D341Med (cell line): ENCODE measurements around the gene DEGS2.

Experiments used
- DNase-seq: peaks from one replicate; pipeline ENCODE4 v3.0.0; 2012; ENCODE audit warnings: low spot score

Gene DEGS2

DNA sequence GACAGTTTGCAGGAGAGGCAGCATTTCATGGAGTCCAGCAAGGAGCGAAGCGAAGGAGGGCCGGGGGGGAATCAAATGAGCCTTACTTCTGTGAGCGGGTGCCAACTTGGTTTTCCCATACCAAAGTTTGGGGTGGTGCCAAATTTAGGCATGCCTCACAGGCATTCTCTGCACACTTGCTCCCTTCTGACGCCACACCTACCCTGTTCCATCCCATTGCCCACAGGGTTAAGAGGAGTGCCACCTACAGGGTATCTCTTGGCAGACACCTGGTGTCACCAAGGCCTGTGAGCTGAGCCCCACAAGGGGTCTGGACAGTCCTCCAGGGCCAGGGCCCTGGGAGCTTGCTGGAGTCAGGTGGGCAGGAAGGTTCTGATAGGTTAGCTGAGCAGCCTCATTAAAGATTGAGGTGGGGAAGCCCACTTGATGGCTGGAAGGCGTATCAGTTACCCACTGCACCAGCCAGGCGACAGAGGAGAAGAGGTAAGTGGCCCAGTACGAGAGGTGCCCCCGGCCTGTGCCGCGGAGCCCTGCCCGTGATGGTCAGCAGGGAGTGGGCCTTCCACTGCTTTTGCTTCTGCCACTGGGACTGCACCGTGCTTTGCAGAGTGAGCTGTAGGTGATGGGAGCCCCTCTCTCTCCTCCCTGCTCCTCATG is 45.2 kb downstream of the DEGS2 start:
- no peak for DNase-seq

DNA sequence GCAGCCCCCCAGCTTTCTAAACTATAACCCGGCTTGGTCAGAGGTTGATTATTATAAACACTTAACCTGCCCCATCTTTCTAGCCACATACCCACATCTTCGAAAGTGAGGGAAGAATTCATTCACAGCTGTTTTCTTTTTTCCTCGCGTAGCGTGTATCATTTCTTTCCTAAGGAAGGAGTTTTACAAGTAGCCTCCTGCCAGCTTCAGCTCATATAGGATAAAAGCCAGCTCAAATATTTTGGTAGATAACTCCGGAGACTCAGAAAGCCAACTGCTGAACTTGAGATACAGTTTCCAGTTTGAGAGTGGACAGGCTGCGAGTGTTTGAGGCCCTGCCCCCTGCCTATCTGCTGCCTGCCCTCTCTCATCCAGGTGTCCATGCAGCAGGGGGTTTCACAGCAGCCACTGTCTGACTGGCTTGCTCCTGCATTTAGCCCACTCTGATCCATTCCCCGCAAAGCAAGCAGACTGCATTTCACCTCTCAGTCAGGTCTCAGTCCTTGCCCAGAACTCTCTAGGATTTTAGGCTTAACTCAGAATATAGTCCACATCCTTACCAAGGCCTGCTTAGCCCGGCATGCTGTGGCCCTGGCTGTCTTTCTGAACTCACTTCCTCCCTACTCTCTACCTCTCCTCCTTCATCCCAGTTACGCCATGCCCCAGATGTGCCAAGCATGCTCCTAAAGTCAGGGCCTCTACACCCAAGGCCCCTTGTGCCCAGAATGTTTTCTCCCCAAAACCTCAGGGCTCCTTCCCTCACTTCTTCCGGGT is 47.3 kb downstream of the DEGS2 start:
- DNase-seq = no peak

DNA sequence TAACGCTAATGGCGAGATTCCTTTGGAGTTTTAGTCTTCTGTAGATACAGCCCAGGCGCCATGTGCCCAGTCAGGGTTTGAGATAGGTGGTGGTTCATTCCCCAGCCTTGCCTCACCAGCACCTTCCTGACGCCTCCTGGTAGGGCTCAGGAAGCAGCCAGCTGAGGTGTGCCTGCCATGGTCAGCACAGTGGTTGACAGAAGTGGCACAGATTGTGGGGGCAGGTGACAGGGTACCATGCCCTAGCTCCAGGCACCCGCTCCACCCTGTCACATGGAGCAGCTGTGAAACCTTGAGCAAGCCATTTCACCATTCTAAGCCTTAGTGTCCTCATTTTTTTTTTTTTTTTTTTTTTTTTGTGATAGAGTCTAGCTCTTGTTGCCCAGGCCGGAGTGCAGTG is 48.6 kb downstream of the DEGS2 start:
- DNase-seq = no peak

DNA sequence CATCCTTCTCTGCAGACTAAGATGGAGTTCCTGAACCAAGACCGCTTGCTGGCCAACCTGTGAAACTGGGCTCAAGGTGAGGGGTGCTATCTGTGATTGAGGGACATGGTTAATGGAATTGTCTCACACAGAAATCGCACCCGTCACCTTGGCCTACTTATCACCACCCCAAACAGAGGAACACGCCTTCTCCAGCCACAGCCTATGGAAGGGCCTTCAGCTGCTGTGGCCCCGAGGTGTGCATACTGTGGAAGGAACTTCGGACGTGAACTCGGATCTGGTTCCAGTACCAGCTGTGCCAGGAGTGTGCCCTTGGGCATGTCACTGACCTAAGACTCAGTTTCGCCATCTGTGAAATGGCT is 49.9 kb downstream of the DEGS2 start:
- DNase-seq = no peak

DNA sequence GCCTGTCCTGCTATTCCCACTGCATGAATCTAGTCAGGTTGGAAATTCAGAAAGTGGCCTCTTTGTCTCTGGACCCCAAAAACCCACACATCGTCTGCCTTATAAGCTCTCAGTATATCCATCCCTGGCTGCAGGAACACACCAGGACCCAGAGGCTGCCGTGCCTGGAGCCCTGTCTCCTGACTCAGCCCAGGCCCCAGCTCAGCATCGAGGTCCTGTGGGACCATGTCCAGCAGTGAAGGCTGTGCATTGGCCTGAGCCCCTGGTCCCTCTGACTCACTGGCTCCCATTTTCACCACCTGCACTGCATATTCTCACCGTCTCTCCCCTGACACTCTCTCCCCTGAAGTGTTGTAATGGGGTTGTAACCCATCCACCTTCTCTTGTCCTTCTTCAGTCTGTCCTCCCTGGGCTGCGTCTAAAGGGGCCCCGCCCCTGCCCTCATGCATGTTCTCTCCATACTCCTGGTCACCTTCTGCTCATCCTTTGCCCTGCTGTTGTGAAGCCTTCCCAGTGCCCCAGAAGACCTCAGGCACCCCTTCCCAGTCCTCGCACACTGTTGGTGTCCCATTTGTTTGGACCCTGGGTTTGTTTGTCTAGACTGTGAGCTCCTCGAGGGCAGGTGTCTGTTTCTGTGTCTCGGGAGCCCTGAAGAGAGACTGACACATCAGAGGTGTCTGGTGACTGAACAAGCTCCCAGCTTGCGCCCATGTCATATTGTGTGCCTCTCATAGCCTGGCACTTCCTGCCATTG is 50.4 kb downstream of the DEGS2 start:
- DNase-seq = no peak

DNA sequence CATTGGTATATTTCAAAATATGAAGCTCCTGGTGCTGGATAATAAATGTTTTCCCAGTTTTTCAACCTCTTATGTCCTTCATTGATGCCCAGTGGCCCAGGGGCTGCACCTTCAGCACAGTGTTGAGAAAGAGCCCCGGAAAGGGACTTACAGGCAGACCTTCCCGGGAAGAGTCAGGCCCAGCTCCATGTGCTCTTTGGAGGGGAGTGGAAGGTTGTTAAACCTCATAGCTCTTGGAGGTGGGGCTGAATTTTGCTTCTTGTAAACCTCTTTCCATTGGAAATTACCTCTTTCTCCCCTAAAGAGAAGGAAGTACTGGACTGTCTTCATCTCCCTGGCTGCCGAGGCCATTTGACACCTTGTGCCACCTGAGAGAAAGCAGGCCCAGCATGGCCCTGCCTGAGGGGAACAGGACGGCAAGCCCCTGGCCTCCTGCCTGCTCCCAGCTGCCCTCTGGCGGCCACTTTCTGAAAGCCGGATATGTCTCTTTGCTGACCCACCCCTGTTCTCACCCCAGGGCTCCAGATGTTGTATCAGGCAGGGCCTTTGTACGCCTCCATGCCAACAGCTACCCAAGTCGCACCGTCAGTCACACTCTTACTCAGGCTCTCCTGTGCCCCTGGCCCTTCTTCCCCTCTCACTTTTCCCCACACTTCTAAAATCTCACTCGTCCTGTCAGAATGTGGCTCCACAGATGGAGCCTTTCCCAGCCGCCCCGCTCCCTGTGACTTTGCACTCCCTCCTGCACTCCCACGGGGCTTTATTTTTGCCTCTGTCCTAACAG is 51.2 kb downstream of the DEGS2 start:
- DNase-seq = peak; percentile 92

DNA sequence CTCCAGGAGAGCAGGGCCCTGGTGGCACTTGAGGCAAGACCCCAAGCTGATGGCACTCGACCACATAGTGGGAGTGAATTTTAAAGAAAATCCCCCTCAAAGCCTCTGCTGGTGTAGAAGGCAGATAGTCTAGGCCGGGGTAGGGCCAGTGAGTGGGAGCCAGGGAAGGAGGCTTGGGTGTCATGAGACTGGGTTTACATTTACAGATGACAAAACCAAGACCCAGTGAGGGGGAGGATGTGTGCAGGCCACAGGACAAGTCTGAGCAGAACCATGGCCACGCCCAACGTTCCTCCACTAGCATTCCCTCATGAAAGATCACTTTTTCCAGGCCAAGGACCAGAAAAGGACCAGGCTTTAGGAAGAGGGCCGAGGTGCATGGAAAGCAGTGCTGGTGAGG is 52.2 kb downstream of the DEGS2 start:
- no peak for DNase-seq

DNA sequence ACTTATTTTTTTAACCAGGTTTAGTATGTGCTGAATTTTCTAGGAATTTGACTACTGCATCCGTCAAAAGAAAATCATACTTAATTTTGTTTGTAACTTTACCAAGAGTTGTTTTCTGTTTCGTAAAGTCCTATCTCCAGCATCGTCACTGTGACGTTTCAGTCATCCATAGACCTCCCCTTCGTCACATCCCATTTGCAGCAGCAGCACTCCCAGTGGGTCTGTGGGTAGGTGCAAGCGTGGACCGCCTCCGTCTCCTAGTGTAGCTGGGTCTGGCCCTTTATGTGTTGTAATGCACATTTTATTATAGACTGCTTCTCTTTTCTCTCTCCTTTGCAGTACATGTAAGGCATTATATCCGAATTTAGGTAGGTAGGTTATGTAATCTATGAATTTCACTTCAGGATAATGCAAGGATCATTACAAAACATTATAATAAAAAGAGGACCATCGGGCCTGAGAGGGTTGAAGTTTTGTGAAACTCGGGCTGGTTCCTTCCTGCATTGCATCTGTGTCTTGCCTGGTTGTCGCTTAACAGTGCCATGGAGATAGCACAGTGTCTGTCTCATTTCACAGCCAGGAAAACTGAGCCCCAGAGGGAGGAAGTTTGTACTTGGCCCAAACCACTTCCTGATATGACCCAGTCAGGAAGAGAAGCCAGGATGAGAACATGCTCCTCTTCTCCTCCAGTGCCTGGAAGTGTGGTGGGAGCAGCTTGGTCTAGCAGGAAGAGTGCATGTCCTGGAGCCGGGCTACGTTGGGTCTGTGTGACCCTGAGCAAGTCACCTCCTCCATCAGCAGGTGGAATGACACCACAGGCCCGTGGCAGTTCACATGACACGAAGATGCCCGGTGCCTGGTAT is 53.0 kb downstream of the DEGS2 start:
- DNase-seq = no peak

DNA sequence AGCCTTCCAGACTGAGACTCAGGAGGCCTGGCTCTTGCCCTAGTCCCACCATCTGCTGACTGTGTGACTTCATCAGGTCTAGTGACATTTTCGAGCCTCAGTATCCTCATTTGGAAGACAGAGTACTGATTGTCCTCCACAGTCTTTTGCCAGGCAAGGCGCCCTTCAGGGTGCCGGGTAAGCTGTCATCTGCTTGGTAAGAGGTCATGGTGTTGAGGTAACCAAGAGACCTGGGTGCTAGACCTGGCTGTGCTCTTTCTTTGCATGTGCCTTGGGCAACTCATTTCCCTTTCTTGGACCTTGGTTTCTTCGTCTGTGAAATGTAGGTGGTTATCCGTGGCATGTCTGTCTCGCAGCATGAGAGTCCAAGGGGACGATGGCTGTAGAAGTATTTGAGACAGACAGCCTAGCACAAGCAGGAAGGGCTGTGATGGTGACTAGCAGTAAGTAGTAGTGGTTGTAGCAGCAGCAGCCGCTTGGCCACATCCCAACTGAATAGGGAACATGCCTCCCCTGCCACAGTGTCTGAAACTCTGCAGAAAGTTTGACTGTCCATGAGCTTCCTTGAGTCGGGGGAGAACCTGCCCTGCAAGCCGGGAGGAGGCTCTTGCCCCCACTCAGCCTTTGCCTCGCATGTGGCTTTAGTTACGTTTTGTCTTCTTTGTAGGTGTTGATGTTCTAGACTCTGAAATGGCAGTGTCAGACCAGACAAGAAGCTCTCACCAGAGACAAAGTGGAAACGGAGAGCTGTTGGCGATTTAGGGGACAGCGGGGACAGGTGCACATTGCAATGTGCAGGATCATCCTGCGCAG is 53.9 kb downstream of the DEGS2 start:
- DNase-seq = no peak

DNA sequence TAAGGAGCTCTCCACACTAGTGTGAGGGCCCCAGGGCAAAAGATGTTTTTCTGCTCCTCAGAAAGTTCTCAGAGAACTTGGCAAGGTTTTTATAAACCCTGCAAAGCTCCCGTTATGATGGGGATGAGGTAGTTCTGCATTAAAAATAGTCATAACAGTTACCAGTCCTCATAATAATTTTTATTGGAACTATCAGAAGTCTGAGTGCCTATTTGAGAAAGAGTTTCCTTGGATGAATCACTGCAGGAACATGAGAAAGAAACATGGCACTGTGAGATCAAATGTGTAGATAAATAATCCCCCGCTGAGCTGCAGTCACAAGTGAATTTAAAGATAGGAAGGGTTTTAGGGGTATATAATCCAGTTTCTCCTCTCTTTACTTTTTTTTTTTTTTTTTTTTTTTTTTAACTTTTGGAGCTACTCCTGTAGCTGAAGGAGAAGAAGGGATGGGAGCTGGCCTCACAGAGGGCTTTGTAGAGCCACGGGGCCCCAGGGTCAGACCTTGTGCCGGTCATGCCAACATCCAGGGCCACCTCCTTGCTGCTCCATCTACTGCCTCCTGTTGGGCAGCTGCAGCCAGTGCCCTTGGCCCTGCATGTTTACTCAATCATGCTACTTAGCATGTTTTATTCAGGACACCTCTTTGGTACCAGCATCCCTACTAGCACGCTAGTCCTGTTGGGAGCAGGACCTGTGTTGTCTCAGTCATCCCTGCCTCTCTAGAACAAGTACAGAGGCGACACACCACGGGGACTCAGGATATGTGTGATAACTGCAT is 54.7 kb downstream of the DEGS2 start:
- no peak for DNase-seq

DNA sequence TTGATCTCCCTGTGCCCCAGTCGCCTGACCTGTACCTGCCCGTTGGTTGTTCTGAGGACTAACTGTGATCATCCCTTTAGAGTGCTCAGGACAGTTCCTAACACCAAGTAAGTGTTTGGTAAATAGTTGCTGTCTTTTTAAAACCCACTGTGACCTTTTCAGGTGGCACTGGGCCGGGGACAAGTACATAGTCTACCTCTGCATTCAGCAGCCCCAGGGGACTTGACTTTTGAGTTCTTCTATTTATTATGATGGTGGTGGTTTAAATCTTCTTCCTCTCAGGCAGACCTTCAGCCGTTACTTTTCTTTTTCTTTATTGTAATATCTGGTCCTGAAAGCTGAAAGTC is 55.5 kb downstream of the DEGS2 start:
- no peak for DNase-seq

DNA sequence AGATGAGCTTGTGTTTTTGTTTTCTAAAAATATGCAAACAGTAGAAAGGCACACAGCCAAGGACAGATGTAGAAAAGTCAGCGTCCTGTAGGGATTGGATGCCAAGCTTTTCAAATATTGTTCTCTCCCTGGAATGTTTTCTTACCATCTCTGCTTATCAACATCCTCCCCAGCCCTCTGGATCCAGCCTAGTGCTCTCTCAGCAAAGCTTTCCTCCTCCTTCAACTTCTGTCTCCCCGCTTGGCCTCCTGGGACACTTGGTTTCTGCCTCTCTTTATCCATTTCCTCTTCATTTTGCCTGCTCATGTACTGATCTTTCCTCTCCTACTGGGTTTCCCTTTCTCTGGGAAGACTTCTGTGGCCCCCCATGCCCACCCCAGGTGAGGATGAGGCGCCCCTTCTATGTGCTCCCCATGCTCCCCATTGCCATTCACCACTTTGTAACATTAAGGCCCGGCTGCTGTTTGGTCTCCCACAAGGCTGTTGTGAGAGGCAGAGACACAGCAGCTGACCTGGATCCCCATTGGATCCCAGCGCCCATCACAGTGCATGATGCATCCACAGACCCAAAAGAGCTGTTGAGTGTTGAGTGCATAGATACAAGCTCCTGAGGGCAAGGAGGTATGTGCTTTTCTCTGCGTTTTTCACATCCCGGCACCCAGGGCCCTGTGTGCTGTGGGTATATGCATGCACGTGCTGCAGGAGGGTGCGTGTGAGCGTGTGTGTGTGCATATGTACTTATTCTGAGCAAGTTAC is 56.0 kb downstream of the DEGS2 start:
- DNase-seq = no peak

DNA sequence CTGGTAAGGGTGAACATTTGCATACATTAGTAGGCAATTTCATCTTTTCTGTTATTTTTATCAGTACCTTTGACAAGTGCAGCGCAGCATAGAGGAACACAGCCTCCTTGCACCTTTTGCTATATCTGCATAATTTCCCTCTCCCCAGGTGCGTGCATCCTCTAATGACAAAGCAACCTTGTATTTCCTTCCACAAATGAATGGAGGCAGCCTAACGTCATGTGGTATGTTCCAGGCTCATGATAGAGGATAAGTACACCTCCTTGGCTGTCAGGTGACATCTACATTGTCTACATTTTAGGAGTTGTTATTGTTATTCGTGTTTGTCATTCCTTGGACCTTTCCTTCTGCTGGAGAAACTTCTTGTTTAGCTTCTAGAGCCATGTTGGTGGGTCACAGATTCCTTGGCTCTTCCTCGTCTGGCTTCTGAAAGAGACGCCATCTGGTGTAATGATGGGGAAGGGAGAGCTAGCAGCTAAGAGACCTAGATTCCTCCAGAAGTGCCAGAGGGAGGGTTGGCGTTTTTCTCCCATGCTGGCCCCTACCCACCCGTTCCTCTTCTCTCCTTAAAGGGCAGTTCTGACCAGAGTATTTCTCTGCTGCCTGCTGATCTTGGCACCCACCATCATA is 57.2 kb downstream of the DEGS2 start:
- no peak for DNase-seq

DNA sequence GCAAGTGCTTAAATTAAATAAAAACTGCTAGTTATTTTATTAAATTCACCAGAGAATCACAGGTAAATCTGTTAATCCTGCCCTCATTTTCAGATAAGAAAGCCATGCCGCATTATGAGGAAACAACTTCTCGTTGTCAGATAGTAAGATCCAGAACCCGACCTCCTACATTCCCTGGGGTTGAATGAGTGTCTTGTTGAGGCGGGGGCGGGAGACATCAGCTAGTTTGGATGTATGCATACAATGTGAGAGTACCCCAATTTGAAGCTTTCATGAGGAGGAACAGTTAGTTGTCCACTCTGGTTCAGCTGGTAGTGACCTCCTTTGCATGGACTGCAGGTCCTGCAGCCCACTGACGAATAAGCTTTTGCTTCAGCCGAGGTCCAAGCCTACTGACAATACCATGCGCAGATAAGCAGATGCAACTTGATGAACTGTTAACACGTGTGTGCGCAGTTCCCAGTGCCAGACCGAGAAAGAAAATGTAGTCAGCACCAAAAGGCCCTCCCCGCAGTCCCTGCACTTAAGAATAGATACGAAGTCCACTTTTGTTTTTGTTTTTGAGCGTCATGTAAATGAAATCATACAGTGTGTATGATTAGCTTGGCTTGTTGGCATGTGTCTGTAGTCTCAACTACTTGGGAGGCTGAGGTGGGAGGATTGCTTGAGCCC is 59.3 kb downstream of the DEGS2 start:
- no peak for DNase-seq

DNA sequence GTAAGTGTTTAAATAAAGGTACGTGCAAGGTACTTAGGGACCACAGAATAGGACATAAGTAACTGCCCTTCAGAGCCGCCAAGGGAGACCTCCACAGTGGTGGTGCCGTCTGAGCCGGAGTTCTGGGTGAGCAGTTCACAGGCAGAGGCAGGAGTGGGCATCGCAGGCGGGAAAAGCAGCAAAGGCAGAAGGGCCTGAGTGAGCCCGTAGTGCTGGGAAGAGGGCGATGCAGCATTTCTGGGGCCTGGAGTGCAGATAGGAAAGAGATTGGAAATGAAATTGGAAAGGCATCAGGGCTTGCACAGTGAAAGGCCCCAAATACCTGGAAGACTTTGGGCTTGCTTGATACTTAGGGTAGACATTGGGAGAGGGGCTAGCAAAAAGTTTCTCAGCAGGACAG is 61.3 kb downstream of the DEGS2 start:
- no peak for DNase-seq

DNA sequence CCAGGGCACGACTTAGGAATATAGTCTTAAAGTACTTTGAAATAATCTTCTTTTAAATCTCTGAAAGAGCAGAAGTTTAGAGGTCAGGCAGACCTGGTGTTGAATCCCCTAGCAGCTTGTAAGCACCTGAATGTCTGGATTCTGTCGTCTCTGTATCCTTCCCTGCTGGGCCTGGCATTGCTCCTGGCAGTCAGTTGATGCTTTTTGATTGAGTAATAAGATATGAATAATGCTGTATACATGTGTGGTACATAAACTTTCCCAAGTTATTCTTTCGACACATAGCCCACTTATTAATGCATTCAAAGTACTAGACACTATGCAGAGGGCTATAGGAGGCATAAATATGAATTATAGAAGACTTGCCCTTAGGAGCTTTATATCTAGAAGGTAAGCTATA is 62.8 kb downstream of the DEGS2 start:
- no peak for DNase-seq
